Natural killer cell treated with Interleukin-12 subunit alpha and Interleukin-12 subunit beta and Interleukin-15 and Interleukin-18, amount 100 ng/mL, for 72 hours (primary cell): ENCODE measurements around the gene CLEC18C. TPM values are rescaled to one million over a fixed set of nuclear protein-coding genes. Genes with fewer than 3 reads are reported as not detected.
"Not testable (repeated sequence)": the region's sequence is repeated elsewhere in the genome, so short reads cannot be mapped to it uniquely, and the experiment has no call there.

Experiments
- ATAC-seq, 2 donors: fragments of 150-1000 bp; cut with Tn5 transposase in 1 of 2; sonication (Bioruptor Pico), chemical (Tn5 transposase) in 1 of 2; 2 replicates each; pipeline ENCODE4 v1.10.0; 2021
- DNase-seq: peaks from one replicate; pipeline ENCODE4 v3.0.0; 2022; ENCODE audit warnings: low spot score
- H3K27ac Mint-ChIP-seq, 2 donors: 1 replicate in 1 of 2; 2 replicates in 1 of 2; pipeline ENCODE4 v1.8.0; 2022; ENCODE audit warnings: mixed read lengths in 2 of 2, mild to moderate bottlenecking in 1 of 2, moderate library complexity in 1 of 2
- H3K27me3 Mint-ChIP-seq, 2 donors: 1 replicate in 1 of 2; 2 replicates in 1 of 2; pipeline ENCODE4 v1.8.0; 2022; ENCODE audit warnings: mixed read lengths in 2 of 2
- H3K36me3 Mint-ChIP-seq: one replicate; pipeline ENCODE4 v1.8.0; 2022; ENCODE audit warnings: mixed read lengths
- H3K4me1 Mint-ChIP-seq, 2 donors: 1 replicate in 1 of 2; 2 replicates in 1 of 2; pipeline ENCODE4 v1.8.0; 2022; ENCODE audit warnings: low read depth in 2 of 2, mixed read lengths in 2 of 2, mild to moderate bottlenecking in 1 of 2
- H3K4me3 Mint-ChIP-seq: one replicate; pipeline ENCODE4 v1.8.0; 2022; ENCODE audit warnings: mixed read lengths
- H3K9me3 Mint-ChIP-seq: 2 replicates; pipeline ENCODE4 v1.8.0; 2022; ENCODE audit warnings: mixed read lengths
- total RNA-seq, 2 donors: library from RNA; stranded (reverse); gene quantifications; one replicate each; pipeline ENCODE4 v1.2.3, GENCODE V29; 2022

CLEC18C gene
- total RNA-seq, 2 donors from 2014 or later: 1.9 TPM; not detected in 1

DNA sequence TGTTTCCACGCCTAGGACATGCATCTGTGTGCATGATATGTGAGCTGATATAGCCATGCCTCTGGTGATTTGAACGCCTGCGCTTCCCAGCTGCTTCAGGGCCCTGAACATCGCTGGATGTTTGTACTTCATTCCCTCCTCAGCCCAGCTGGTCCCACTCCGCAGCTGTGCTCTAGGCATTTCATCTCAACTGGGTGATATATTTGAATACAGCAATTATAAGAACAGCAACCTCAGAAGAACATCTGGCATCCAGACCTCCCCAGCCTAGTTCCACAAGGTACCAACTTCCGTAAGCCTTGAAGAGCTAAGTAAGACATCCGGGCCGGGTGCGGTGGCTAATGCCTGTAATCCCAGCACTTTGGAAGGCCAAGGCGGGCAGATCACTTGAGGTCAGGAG lies 6.9 kb upstream of the CLEC18C start:
- DNase-seq, H3K36me3 Mint-ChIP-seq, H3K4me3 Mint-ChIP-seq, H3K27ac Mint-ChIP-seq, H3K27me3 Mint-ChIP-seq, H3K9me3 Mint-ChIP-seq, H3K4me1 Mint-ChIP-seq, ATAC-seq: not testable (repeated sequence)

DNA sequence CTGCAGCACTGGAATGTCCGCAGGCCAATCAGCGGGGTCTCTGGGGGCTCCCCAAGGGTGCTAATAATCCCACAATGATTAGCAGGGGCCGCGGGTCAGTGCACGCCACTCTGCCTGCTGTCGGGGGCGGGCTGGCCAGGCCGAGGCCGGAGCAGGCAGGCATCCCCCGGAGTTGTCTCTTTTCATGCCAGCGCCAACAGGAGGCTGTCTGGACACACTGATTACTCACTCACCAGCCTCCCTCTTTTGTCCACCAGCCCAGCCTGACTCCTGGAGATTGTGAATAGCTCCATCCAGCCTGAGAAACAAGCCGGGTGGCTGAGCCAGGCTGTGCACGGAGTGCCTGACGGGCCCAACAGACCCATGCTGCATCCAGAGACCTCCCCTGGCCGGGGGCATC lies 329 bp downstream of the CLEC18C start:
- not testable (repeated sequence) for H3K4me1 Mint-ChIP-seq, H3K27me3 Mint-ChIP-seq, H3K36me3 Mint-ChIP-seq, H3K27ac Mint-ChIP-seq, DNase-seq, ATAC-seq, H3K9me3 Mint-ChIP-seq, H3K4me3 Mint-ChIP-seq

DNA sequence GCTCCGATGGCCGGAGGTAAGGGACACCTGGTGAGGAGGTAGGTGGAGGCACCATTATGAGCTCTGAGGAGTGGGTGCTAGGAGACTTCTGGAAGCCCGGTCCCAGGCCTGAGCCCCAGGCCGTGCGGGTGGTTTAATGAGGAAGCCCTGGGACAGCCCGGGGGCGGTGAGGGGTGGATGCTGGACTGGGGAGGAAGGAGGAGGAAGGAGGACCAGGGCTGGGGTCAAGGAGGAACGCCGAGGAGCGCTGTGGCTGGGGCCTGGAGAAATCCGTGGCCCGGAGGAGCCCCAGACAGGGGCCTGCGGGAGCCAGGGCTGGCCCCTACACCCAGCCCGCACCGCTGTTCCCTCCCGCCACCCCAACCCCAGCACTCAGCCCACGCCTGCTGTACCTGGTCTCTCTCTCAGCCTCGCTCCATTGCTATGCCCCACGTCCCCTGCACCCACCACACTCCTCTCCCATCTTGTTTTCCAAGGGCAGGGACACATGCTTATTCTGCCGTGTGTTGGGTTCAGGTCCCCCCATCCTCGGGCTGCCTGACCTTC lies 873 bp downstream of the CLEC18C start:
- not testable (repeated sequence) for H3K9me3 Mint-ChIP-seq, H3K4me3 Mint-ChIP-seq, DNase-seq, H3K27me3 Mint-ChIP-seq, H3K4me1 Mint-ChIP-seq, H3K36me3 Mint-ChIP-seq, H3K27ac Mint-ChIP-seq
- peak; percentile 17 to 46 for ATAC-seq

DNA sequence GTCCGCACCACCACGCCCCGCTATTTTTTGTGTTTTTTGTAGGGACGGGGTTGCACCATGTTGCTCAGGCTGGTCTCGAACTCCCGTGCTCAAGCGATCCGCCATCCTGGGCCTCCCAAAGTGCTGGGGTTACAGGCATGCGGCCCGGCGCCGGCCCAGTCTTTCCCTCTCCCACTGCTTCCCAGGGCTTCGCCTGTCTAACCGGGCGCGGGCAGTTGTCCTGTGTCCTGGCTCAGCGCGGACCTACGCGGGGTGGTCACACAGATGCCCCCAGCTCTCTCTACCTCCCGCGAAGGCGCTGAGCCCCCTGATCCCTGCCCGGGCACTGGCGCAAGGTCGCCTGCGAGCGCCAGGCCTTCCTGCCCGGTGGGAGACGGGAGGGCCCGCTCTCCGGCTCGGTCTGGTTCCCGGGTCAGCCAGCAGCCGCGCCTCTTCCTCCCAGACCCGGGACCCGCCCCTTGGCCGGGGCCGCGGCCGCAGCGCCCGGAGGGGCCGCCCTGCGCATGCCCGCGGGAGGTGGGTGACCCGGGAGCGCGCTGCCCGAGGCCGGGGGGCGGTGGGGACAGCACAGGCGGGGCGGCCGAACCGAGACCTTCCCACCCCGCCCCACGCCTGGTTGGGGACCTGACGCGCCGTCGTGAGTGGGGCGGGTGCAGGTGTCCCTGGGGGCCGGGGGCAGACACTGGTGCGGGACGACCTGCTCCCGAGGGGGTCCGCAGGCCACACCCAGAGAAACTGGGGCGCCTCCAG lies 14.4 kb downstream of the CLEC18C start:
- H3K27ac Mint-ChIP-seq, H3K4me3 Mint-ChIP-seq, H3K27me3 Mint-ChIP-seq, DNase-seq, H3K9me3 Mint-ChIP-seq, H3K4me1 Mint-ChIP-seq, H3K36me3 Mint-ChIP-seq: not testable (repeated sequence)
- peak; percentile 80 to 82 for ATAC-seq

DNA sequence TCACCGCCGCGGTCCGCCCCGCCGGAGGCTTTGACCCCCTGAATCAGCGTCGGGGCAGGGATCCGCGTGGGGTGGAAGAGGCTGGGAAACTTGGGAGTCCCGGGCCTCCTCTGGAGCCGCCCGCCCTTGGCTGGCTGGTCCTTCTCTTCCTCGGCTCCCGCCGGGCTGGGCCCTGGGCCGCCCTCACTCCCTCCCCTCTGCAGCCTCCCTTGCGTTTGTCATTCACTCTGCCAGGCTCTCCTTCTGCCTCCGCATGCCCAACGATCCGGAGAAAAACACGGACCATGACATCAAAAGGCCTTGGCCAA lies 15.0 kb downstream of the CLEC18C start:
- H3K4me3 Mint-ChIP-seq, H3K36me3 Mint-ChIP-seq, DNase-seq, H3K27me3 Mint-ChIP-seq, H3K9me3 Mint-ChIP-seq, ATAC-seq, H3K4me1 Mint-ChIP-seq, H3K27ac Mint-ChIP-seq: not testable (repeated sequence)

DNA sequence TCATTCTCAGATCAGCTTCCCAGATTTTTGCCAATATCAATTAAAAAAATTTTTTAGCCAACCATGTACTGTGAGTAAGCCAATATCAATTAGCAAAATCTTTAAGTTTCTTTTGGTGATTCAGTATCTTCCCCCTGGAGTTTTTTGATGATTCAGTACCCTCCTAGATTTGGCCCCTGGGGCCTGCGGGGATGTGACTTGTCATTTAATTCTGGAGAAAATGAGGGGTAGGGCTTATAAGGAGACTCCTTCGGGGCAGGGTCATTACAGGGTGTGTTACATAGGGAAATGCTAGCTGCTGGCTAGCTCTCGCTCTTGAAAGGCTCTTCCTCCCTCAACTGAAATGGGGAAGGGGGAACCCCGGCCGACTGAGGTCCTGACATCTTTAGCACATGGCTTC lies 17.0 kb downstream of the CLEC18C start:
- not testable (repeated sequence) for ATAC-seq, H3K4me3 Mint-ChIP-seq, H3K27me3 Mint-ChIP-seq, DNase-seq, H3K36me3 Mint-ChIP-seq, H3K9me3 Mint-ChIP-seq, H3K4me1 Mint-ChIP-seq, H3K27ac Mint-ChIP-seq

DNA sequence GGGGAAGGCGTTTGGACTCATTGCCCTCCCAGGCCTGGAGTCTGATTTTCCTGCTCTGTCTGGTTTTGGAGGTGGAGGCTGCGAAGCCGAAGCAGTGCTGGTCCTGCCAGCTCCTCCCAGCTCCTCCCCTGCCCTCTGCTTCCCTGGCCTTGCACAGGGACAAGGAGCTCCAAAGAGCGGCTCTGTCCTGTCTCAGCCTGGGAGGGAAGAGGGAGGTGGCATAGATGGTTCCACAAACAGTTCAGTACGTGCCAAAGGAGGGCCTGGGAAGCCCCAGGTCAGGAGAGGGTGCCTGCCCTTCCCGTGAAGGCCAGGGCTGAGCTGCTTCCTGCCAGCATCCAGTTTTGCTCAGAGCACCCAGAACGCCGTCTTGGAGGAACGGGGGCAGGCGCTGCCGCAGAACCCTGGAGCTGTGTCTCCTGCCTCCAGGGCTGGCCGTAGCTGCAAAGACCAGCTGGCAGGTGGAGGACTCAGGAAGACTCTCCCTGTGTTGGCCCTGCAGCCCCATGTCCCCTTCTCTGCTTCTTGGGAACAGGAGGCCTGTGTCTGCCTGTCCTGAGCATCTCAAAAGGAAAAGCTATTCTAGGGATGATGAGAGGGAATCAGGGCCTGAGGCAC lies 23.2 kb downstream of the CLEC18C start:
- H3K27me3 Mint-ChIP-seq, H3K36me3 Mint-ChIP-seq, H3K4me1 Mint-ChIP-seq, DNase-seq, H3K9me3 Mint-ChIP-seq, H3K27ac Mint-ChIP-seq, H3K4me3 Mint-ChIP-seq, ATAC-seq: not testable (repeated sequence)

DNA sequence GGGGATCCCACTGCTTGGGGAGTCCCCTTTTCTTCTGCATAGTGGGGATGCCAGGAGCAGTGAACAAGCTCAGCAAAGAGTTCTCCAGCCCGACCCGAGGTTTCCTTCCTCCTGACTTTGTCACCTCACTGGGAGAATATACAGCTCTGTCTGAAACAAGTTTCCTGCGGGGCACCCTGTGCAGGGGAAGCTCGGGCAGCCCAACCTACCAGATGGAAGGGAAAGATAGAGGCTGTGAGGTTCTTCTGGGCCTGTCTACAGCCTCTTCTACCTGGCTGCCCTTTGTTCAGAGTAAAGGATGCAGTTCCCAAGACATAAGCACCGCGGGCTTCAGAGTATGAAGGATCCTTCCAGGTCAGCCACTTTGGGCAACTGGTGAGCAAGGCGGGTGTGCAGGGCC lies 24.0 kb downstream of the CLEC18C start:
- H3K4me1 Mint-ChIP-seq, H3K36me3 Mint-ChIP-seq, H3K9me3 Mint-ChIP-seq, H3K27me3 Mint-ChIP-seq, H3K27ac Mint-ChIP-seq, ATAC-seq, H3K4me3 Mint-ChIP-seq, DNase-seq: not testable (repeated sequence)

DNA sequence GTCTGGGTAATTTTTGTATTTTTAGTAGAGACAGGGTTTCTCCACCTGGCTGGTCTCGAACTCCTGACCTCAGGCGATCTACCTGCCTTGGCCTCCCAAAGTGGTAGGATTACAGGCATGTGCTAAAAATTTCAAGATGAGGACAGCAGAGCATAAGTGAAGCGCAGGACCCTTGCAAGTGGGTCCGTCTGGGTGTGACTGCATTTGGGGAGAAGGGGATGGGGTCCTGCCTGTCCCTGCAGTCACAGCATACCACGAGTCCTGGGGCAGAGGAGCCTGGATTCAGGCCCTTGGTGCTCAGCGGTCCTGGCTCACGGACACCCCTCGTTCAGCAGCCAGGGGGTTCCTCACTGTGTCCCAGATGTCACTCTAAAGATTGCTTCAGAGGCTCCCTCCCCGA lies 24.6 kb downstream of the CLEC18C start:
- not testable (repeated sequence) for H3K27me3 Mint-ChIP-seq, ATAC-seq, H3K36me3 Mint-ChIP-seq, H3K4me1 Mint-ChIP-seq, H3K27ac Mint-ChIP-seq, H3K4me3 Mint-ChIP-seq, DNase-seq, H3K9me3 Mint-ChIP-seq

DNA sequence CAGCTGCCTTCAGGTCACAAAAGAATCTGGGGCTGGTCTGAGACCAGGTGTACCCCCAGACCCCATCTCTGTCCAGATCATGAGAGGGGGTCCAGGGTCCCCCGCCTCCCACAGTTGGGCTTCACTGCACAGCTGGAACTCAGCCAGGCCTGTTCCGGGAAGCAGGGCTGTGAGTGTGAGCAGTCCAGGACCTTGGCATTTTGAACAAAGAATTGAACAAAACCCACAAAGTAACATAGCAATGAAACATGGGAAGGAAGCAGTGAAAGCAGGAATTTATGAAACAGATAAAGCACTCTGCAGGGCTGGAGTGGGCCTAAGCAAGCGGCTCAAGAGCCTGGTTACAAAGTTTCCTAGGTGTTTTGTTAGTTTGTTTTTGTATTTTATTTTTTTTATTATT lies 25.1 kb downstream of the CLEC18C start:
- ATAC-seq, H3K27ac Mint-ChIP-seq, H3K9me3 Mint-ChIP-seq, H3K36me3 Mint-ChIP-seq, H3K4me1 Mint-ChIP-seq, DNase-seq, H3K27me3 Mint-ChIP-seq, H3K4me3 Mint-ChIP-seq: not testable (repeated sequence)

DNA sequence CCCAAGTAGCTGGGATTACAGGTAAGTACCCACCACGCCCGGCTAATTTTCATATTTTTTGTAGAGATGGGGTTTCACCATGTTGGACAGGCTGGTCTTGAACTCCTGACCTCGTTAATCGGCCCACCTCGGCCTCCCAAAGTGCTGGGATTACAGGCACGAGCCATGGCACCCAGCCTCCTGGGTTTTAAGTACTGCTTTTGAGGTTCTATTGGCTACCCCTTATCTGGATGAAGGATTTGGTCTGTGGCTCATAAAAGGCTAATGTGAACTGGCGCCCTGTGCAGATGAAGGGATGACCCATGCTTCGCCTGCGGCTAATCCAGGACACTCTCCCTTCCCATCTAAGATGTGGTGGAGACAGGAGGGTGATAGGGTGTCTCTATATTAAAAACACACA lies 25.6 kb downstream of the CLEC18C start:
- H3K4me3 Mint-ChIP-seq, H3K4me1 Mint-ChIP-seq, H3K36me3 Mint-ChIP-seq: not testable (repeated sequence)

DNA sequence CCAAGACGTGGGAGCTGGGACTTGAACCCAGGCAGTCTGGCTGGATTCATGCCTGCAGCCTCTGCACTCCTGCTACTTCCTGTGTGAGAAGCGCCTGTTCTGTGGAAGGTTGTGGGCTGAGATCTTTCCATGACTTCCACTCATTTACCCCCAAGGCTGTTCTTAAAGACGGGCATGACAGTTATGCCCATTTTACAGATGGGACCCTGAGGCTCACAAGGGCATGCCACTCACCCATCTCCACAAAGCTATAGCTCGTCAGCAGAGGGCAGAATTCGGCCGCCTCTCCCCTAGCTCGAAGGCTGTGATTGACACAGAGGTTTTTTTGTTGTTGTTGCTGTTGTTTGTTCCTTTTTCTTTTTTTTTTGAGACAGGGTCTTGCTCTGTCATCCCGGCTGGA lies 26.5 kb downstream of the CLEC18C start:
- DNase-seq, H3K36me3 Mint-ChIP-seq, H3K9me3 Mint-ChIP-seq, H3K27ac Mint-ChIP-seq, H3K4me3 Mint-ChIP-seq, ATAC-seq, H3K4me1 Mint-ChIP-seq, H3K27me3 Mint-ChIP-seq: not testable (repeated sequence)

More for the DNA sequence above, 25.6 kb downstream of the CLEC18C start:
- DNase-seq, H3K27me3 Mint-ChIP-seq, ATAC-seq, H3K9me3 Mint-ChIP-seq, H3K27ac Mint-ChIP-seq: not testable (repeated sequence)

DNA sequence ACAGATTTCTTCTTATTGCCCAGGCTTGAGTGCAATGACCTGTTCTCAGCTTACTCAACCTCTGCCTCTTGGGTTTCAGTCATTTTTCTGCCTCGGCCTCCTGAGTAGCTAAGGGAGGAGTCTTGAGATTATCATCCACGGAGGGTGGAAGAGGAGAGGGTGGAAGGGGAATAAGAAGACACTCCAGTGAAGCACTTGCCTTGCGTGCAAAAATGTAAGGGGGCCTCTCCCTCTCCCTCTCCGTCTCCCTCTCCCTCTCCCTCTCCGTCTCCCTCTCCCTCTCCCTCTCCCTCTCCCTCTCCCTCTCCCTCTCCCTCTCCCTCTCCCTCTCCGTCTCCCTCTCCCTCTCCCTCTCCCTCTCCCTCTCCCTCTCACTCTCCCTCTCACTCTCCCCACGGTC lies 29.9 kb downstream of the CLEC18C start:
- ATAC-seq, H3K4me3 Mint-ChIP-seq, H3K4me1 Mint-ChIP-seq, H3K9me3 Mint-ChIP-seq, DNase-seq, H3K27me3 Mint-ChIP-seq, H3K36me3 Mint-ChIP-seq, H3K27ac Mint-ChIP-seq: not testable (repeated sequence)

DNA sequence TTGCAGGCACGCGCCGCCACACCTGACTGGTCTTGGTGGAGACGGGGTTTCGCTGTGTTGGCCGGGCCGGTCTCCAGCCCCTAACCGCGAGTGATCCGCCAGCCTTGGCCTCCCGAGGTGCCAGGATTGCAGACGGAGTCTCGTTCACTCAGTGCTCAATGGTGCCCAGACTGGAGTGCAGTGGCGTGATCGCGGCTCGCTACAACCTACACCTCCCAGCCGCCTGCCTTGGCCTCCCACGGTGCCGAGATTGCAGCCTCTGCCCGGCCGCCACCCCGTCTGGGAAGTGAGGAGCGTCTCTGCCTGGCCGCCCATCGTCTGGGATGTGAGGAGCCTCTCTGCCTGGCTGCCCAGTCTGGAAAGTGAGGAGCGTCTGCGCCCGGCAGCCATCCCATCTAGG lies 30.4 kb downstream of the CLEC18C start:
- not testable (repeated sequence) for H3K9me3 Mint-ChIP-seq, H3K27me3 Mint-ChIP-seq, H3K4me1 Mint-ChIP-seq, H3K36me3 Mint-ChIP-seq, ATAC-seq, DNase-seq, H3K27ac Mint-ChIP-seq, H3K4me3 Mint-ChIP-seq
